GM18951 (cell line): ENCODE measurements around the gene PCYT2.

Source experiments
- POLR2A ChIP-seq: IDR thresholded peaks from 4 replicates; pipeline ENCODE4 v1.6.1; 2011; ENCODE audit warnings: mild to moderate bottlenecking; ENCODE audit not compliant: insufficient read length, insufficient read depth; ENCODE audit errors: extremely low read depth
- in situ Hi-C: fragments of 300-500 bp; cut with MboI; formaldehyde crosslinking; loops from one replicate; pipeline ENCODE4 v1.12.0; 2022; ENCODE audit warnings: low sequenced_read_pairs, mixed read lengths, inconsistent platforms; ENCODE audit not compliant: unreplicated experiment

Gene PCYT2

GRCh38 chr17:81858170-81858966 lies 52.8 kb downstream of the PCYT2 start:
- TF ChIP-seq POLR2A: no peak
- in situ Hi-C loops: no loop called here

- TF ChIP-seq POLR2A: no peak
- in situ Hi-C loops: no loop called here
These were observed 56.0 kb downstream of the PCYT2 start for GRCh38 chr17:81854974-81855774.

- in situ Hi-C loops: no loop called here
- no peak for TF ChIP-seq POLR2A
These were observed 59.0 kb downstream of the PCYT2 start for GRCh38 chr17:81852237-81852636.

- TF ChIP-seq POLR2A: no peak
- in situ Hi-C loops: no loop called here
These were observed 59.8 kb downstream of the PCYT2 start for GRCh38 chr17:81851423-81851822.
